Midbrain (tissue), 1 donor: ENCODE measurements around the gene IFNG-AS1.

Source experiments
- DNase-seq: peaks from one replicate; lab custom pipeline; 2025; lab: John Stamatoyannopoulos, UW

Gene IFNG-AS1

GRCh38 chr12:68037616-68038255 lies 48.5 kb downstream of the IFNG-AS1 start:
- DNase-seq = no peak

DNA sequence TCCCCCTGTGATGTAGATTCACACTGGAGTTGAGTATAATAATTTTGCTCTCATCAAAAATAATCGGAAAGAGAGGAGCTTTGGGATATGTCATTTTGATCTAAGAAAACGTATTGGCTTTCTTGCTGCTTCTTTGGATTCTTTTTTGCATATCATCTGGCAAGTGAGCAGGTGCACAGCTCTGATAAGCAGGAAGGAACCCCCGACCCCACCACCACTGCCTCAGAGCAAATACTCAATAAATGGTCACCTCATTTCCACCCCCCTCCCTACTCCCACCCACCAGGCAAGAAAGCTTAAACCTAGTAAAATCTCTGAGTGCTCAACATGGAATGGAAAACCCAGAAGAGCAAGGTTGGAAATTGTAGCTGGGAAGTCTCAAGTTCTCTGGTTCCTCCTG lies 49.4 kb downstream of the IFNG-AS1 start:
- DNase-seq = no peak

GRCh38 chr12:68040450-68041075 lies 51.3 kb downstream of the IFNG-AS1 start:
- DNase-seq = peak; percentile 75

DNA sequence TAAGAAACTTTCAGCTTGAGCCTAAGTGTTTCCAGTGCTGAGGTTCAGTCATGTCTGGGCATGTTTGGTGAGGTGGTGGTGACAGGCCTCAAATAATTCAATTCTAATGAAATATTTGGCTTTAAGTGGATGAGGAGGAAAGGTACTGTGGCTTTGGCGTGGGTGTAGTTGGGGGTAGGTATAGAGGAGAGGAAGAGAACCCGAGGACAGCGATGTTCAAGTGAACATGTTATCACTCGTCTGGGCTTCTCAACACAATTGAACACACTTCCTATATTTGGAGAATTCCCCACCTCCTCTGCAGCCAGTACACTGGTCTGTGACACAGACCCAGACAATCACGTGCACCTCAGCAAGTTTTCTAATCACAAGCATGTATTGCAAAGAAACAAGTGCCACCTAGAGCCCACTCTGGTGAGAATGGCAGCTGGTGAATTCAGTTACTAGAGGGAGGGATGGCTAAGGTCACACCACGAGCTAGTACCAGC lies 53.0 kb downstream of the IFNG-AS1 start:
- DNase-seq = no peak

GRCh38 chr12:68043435-68043834 lies 54.2 kb downstream of the IFNG-AS1 start:
- no peak for DNase-seq

DNA sequence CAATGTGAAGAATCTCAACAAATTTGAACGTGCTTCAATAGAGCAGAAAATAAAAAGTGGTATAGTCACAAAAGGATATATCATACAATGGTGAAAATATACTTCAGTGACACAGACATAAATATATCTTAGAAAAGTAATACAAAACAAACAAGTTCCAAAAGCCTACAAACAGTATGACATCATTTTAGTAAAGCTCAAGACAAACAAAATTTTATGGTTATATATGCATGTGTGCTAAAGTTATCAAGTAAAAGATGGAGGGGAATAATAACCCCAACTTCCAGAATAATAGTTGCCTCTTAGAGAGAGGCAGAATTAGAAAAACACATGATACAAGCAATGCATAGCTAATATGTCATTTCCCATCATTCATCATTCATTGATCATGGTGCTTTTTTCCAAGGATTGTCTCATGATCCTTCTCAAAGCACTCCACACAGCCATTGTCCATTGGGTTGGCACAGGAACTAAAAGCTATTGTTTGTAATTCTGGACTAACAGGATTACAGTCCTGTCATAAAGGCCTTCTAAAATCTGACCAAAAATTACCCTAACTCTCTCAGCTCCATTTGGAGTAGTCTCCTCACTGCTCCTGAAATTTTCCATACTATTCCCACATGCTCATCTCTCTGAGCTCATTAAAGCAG lies 59.5 kb downstream of the IFNG-AS1 start:
- peak; percentile 1 for DNase-seq

- no peak for DNase-seq
These were observed 67.1 kb downstream of the IFNG-AS1 start for GRCh38 chr12:68056300-68056699.

DNA sequence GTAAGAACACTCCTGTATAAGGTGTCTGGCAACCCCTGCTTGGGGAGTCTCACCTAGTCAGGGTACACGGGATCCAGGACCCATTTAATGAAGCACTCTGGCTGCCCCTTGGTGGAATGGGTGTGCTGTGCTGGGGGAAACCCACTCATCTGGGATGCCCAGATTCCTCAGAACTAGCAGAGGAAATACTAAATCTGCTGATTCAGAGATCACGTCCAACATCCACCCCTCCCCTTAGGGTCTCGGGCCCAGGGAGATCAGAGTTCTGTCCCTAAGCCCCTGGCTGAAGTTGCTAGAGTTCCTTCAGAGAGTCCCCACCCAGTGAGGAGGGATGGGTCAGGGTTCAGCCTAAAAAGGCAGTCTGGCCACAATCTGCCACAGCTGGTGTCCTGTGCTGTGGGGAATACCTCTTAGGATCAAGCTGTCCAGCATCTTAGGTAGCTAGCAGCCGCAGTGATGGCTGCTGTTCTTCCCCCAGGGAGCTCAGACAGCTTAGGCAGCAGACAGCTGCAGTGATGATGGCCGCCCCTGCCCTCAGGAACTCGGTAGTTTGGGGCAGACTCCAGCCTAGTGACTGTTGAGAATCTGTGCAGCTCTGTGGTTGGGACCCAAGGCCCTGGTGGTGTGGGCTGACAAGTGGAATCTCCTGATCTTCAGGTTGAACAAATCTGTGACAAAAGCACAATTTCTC lies 74.8 kb downstream of the IFNG-AS1 start:
- no peak for DNase-seq

DNA sequence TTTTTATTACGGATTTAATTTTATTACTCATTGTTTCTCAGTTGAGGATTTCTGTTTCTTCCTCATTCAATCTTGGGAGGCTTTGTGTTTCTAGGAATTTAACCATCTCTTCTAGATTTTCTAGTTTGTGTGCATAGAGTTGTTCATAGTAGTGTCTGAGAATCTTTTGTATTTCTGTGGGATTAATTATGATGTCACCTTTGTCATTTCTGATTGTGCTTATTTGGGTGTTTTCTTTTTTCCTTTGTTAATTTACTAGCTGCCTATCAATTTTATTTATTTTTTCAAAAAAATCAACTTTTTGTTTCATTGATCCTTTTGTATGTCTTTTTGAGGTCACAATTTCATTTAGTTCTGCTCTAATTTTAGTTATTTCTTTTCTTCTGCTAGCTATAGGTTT lies 75.9 kb downstream of the IFNG-AS1 start:
- DNase-seq = no peak

- no peak for DNase-seq
These were observed 76.4 kb downstream of the IFNG-AS1 start for GRCh38 chr12:68065687-68066086.

DNA sequence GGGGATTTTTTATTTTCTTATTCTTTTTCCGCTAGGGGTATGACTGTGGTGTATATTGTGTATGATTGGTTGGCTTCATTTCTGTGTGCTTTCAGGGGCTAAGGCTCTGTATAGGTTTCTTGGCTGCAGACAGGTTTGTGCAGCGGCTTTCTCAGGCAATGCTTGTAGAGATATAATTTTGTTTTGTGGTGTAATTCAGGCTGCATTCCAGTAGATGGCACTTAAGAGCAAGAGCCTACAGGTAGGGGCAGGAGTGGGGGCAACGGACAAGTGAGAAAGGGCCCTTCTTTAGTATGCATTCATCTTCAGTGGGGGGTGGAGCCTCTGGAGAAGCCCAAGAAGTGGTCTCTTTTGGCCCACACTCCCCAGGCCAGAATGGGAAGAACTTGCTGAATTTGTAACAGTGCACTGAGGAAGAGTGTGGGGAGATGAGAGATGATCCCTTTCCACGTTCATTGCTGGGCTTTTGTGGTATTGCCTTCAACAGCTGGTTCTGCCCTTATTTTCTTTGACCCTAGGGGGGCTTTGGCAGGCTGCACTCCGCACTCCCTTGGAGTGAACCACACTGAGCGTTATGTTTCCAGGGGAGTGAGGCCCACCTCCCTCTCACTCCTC lies 78.6 kb downstream of the IFNG-AS1 start:
- DNase-seq = no peak

- no peak for DNase-seq
These were observed 80.0 kb downstream of the IFNG-AS1 start for GRCh38 chr12:68069275-68069674.
